Stimulated activated CD8-positive, alpha-beta memory T cell treated with anti-CD3 and anti-CD28 coated beads, Interleukin-7, amount 100 ng/mL, for 4 hours (primary cell): Measurements from ENCODE around the gene DVL3.

Experiments
- DNase-seq, 2 donors: peaks; one replicate each; pipeline ENCODE4 v3.0.0-alpha.2; 2020; ENCODE audit warnings: low read depth in 2 of 2

The DVL3 gene

GRCh38 chr3:184211297-184211696 is 56.1 kb downstream of the DVL3 start:
- no peak for DNase-seq

DNA sequence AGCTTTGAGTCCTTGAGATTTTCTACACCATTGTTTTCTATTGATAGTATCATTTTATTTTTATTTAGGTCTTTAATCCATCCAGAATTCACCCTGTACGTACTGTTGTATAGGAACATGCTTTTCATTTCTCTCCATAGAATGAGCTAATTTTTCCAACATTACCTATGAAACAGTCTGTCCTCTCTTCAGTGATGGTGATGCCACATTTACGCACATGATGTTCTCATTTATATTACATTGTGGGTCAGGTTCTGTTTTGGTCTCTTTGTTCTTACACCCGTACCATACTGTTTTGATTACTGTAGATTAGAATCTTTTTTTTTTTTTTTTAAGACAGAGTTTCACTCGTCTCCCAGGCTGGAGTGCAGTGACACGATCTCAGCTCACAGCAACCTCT is 56.5 kb downstream of the DVL3 start:
- no peak for DNase-seq

- no peak for DNase-seq
These were observed 63.6 kb downstream of the DVL3 start for GRCh38 chr3:184218814-184219213.

DNA sequence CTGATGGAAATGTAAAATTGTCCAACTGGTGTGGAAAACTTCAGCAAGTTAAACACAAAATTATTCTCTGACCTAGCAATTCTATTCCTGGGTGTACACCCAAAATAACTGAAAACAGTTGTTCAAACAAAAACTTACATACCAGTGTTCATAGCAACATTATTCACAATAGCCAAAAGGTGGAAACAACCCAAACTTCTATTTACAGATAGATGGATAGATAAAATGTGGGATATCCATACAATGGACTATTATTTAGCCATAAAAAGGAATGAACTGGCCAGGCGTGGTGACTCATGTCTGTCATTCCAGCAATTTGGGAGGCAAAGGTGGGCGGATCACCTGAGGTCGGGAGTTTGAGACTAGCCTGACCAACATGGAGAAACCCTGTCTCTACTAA is 67.3 kb downstream of the DVL3 start:
- DNase-seq, result no peak
